Measurements from ENCODE around the gene ELL2. TPM values are rescaled to one million over a fixed set of nuclear protein-coding genes. Genes with fewer than 3 reads are reported as not detected.
A peak's percentile ranks its signal among the peaks of the same experiment; 100 is the strongest.

The ELL2 gene
- total and polyA plus RNA-seq, 4 donors = 12.3 to 79.6 (median 49.0) TPM

GRCh38 chr5:95861221-95861863 is 100.3 kb downstream of the ELL2 start:
- WGBS, 2 donors = 8 to 12% methylated on average over 14 of the region's 14 CpGs
- DNase-seq = peak; percentile 79 to 94 (median 88)
- Histone ChIP-seq H3K27ac (ENCODE audit: low read depth in 1 of 2, low read length in 1 of 2) (peak overlapping the region; percentile 83 to 92), H3K9me3 (ENCODE audit: control insufficient read depth in 4 of 4, insufficient read depth in 3 of 4, low read length in 3 of 4) (no peaks in the 10 kb centered on the region), H3K36me3 (ENCODE audit: control insufficient read depth in 4 of 4, insufficient read depth in 4 of 4, low read length in 4 of 4) (no peaks in the 10 kb centered on the region), H3K9ac (ENCODE audit: insufficient read depth in 1 of 2, low read length in 2 of 2) (no peak overlapping the region), H3K4me3 (no peak overlapping the region), H3K4me1 (ENCODE audit: control insufficient read depth in 5 of 5, insufficient read depth in 5 of 5, low read length in 5 of 5) (peaks cover 7 to 34% (median 22%) of the 10 kb centered on the region in 5 donors), H3K27me3 (ENCODE audit: control insufficient read depth in 3 of 3, insufficient read depth in 3 of 3, low read length in 2 of 3) (no peaks in the 10 kb centered on the region)
- no peak for ATAC-seq (ENCODE audit: insufficient read depth, low FRiP score)
- TF ChIP-seq, protein P1, sequence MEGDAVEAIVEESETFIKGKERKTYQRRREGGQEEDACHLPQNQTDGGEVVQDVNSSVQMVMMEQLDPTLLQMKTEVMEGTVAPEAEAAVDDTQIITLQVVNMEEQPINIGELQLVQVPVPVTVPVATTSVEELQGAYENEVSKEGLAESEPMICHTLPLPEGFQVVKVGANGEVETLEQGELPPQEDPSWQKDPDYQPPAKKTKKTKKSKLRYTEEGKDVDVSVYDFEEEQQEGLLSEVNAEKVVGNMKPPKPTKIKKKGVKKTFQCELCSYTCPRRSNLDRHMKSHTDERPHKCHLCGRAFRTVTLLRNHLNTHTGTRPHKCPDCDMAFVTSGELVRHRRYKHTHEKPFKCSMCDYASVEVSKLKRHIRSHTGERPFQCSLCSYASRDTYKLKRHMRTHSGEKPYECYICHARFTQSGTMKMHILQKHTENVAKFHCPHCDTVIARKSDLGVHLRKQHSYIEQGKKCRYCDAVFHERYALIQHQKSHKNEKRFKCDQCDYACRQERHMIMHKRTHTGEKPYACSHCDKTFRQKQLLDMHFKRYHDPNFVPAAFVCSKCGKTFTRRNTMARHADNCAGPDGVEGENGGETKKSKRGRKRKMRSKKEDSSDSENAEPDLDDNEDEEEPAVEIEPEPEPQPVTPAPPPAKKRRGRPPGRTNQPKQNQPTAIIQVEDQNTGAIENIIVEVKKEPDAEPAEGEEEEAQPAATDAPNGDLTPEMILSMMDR (IDR thresholded peaks at IDR 0.05; ENCODE audit: control extremely low read depth, extremely low read depth) = no peak

- Histone ChIP-seq H3K27me3 (ENCODE audit: control insufficient read depth in 3 of 3, insufficient read depth in 3 of 3, low read length in 2 of 3) (no peaks in the 10 kb centered on the region), H3K4me1 (ENCODE audit: control insufficient read depth in 5 of 5, insufficient read depth in 5 of 5, low read length in 5 of 5) (peaks cover 7 to 34% (median 22%) of the 10 kb centered on the region in 5 donors), H3K9me3 (ENCODE audit: control insufficient read depth in 4 of 4, insufficient read depth in 3 of 4, low read length in 3 of 4) (no peaks in the 10 kb centered on the region), H3K9ac (ENCODE audit: insufficient read depth in 1 of 2, low read length in 2 of 2) (no peak overlapping the region), H3K36me3 (ENCODE audit: control insufficient read depth in 4 of 4, insufficient read depth in 4 of 4, low read length in 4 of 4) (no peaks in the 10 kb centered on the region), H3K27ac (ENCODE audit: low read depth in 1 of 2, low read length in 1 of 2) (peak overlapping the region; percentile 12 to 94), H3K4me3 (no peak overlapping the region)
- ATAC-seq (ENCODE audit: insufficient read depth, low FRiP score) = no peak
- WGBS, 2 donors = 96 to 100% methylated on average over 4 of the region's 4 CpGs
- TF ChIP-seq, protein P1 (IDR thresholded peaks at IDR 0.05; ENCODE audit: control extremely low read depth, extremely low read depth) = no peak
- DNase-seq = no peak
Observed at GRCh38 chr5:95859661-95860060, 102.0 kb downstream of the ELL2 start.

GRCh38 chr5:95858661-95859595 is 102.7 kb downstream of the ELL2 start:
- 10 to 11% methylated on average over 28 of the region's 28 CpGs for WGBS, 2 donors
- Histone ChIP-seq H3K9ac (ENCODE audit: insufficient read depth in 1 of 2, low read length in 2 of 2) (peak overlapping the region in 1 of 2 donors; percentile 36), H3K36me3 (ENCODE audit: control insufficient read depth in 4 of 4, insufficient read depth in 4 of 4, low read length in 4 of 4) (no peaks in the 10 kb centered on the region), H3K4me1 (ENCODE audit: control insufficient read depth in 5 of 5, insufficient read depth in 5 of 5, low read length in 5 of 5) (peaks cover 7 to 34% (median 22%) of the 10 kb centered on the region in 5 donors), H3K27me3 (ENCODE audit: control insufficient read depth in 3 of 3, insufficient read depth in 3 of 3, low read length in 2 of 3) (no peaks in the 10 kb centered on the region), H3K9me3 (ENCODE audit: control insufficient read depth in 4 of 4, insufficient read depth in 3 of 4, low read length in 3 of 4) (no peaks in the 10 kb centered on the region), H3K4me3 (no peak overlapping the region), H3K27ac (ENCODE audit: low read depth in 1 of 2, low read length in 1 of 2) (peak overlapping the region; percentile 84 to 94)
- DNase-seq = peak; percentile 90 to 93 (median 92)
- TF ChIP-seq, protein P1 (IDR thresholded peaks at IDR 0.05; ENCODE audit: control extremely low read depth, extremely low read depth) = peak; percentile 92
- peak; percentile 87 for ATAC-seq (ENCODE audit: insufficient read depth, low FRiP score)
